Neural cell (in vitro differentiated cells): ENCODE measurements around the gene CAPS.

Experiments used
- EP300 ChIP-seq: fragments of 450-650 bp; conservative IDR thresholded peaks from 2 replicates; pipeline ENCODE4 v1.6.1; 2014; ENCODE audit warnings: antibody characterized with exemption, mild to moderate bottlenecking, moderate library complexity; ENCODE audit not compliant: poor library complexity, severe bottlenecking
- EZH2 ChIP-seq: fragments of 200-600, 300-800 bp; shearing (Covaris generic), sonication (generic); IDR thresholded peaks from 2 replicates; pipeline ENCODE4 v1.6.1; 2014; ENCODE audit warnings: antibody characterized with exemption, low read length, borderline replicate concordance, mild to moderate bottlenecking; ENCODE audit not compliant: insufficient read depth, poor library complexity, severe bottlenecking
- MXI1 ChIP-seq: fragments of 450-650 bp; conservative IDR thresholded peaks from 2 replicates; pipeline ENCODE4 v1.6.1; 2014; ENCODE audit warnings: antibody characterized with exemption, mild to moderate bottlenecking; ENCODE audit not compliant: poor library complexity, severe bottlenecking
- POLR2AphosphoS5 ChIP-seq: IDR thresholded peaks from 2 replicates; pipeline ENCODE4 v1.6.1; 2012
- RAD21 ChIP-seq: fragments of 450-650 bp; conservative IDR thresholded peaks from 2 replicates; pipeline ENCODE4 v1.6.1; 2014; ENCODE audit warnings: antibody characterized with exemption, mild to moderate bottlenecking, moderate library complexity
- SMC3 ChIP-seq: fragments of 450-650 bp; conservative IDR thresholded peaks from 2 replicates; pipeline ENCODE4 v1.6.1; 2014; ENCODE audit warnings: antibody characterized with exemption, mild to moderate bottlenecking, moderate library complexity; ENCODE audit not compliant: poor library complexity
- TAF1 ChIP-seq: IDR thresholded peaks from 2 replicates; pipeline ENCODE4 v1.6.1; 2012; ENCODE audit warnings: low read depth
- TF ChIP-seq, protein P1 (sequence below): fragments of 450-650 bp; IDR thresholded peaks from 2 replicates; pipeline ENCODE4 v1.5.1; 2014; ENCODE audit warnings: antibody characterized with exemption, mild to moderate bottlenecking, moderate library complexity; ENCODE audit not compliant: poor library complexity, severe bottlenecking
- TF ChIP-seq, protein P2 (sequence below): IDR thresholded peaks from 2 replicates; pipeline ENCODE4 v1.6.1; 2012; ENCODE audit warnings: borderline replicate concordance

DNA sequence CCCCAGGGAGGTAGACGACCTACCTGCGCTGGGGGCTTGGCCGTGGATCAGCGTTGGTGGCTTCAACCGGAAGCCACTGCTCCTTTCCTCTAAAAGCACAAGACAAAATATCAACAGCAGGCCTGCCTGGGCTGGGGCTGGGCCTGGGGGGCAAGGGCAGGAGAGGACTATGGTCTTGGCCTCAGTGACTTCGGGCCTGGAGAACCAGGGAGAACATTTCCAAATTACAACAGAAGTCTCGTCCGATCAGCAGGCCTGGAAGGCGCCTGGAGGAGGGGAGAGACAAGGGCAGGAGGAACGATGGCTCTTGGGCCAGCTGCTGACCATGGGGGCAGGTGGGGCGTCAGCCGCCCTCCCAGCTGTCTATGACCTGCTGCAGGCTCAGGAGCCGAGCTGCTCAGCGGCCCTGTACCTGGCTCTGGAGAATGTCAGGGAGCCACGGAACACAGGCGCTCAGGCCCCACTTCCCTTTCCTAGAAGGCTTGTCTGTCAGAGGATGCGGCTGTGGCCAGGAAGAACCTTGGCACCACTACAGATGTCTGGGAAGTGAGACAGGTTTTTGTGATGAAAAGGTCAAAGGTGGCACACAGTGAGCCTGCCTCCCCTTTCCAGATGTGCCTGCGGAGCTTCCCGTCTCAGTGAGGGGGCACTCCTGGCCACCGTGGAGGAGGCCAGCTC lies 19.5 kb downstream of the CAPS start:
- TF ChIP-seq, protein P1, sequence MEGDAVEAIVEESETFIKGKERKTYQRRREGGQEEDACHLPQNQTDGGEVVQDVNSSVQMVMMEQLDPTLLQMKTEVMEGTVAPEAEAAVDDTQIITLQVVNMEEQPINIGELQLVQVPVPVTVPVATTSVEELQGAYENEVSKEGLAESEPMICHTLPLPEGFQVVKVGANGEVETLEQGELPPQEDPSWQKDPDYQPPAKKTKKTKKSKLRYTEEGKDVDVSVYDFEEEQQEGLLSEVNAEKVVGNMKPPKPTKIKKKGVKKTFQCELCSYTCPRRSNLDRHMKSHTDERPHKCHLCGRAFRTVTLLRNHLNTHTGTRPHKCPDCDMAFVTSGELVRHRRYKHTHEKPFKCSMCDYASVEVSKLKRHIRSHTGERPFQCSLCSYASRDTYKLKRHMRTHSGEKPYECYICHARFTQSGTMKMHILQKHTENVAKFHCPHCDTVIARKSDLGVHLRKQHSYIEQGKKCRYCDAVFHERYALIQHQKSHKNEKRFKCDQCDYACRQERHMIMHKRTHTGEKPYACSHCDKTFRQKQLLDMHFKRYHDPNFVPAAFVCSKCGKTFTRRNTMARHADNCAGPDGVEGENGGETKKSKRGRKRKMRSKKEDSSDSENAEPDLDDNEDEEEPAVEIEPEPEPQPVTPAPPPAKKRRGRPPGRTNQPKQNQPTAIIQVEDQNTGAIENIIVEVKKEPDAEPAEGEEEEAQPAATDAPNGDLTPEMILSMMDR: no peak
- TF ChIP-seq EZH2: no peak
- no peak for TF ChIP-seq EP300
- TF ChIP-seq RAD21: no peak
- no peak for TF ChIP-seq POLR2AphosphoS5
- no peak for TF ChIP-seq MXI1
- TF ChIP-seq SMC3: no peak
- TF ChIP-seq, protein P2, sequence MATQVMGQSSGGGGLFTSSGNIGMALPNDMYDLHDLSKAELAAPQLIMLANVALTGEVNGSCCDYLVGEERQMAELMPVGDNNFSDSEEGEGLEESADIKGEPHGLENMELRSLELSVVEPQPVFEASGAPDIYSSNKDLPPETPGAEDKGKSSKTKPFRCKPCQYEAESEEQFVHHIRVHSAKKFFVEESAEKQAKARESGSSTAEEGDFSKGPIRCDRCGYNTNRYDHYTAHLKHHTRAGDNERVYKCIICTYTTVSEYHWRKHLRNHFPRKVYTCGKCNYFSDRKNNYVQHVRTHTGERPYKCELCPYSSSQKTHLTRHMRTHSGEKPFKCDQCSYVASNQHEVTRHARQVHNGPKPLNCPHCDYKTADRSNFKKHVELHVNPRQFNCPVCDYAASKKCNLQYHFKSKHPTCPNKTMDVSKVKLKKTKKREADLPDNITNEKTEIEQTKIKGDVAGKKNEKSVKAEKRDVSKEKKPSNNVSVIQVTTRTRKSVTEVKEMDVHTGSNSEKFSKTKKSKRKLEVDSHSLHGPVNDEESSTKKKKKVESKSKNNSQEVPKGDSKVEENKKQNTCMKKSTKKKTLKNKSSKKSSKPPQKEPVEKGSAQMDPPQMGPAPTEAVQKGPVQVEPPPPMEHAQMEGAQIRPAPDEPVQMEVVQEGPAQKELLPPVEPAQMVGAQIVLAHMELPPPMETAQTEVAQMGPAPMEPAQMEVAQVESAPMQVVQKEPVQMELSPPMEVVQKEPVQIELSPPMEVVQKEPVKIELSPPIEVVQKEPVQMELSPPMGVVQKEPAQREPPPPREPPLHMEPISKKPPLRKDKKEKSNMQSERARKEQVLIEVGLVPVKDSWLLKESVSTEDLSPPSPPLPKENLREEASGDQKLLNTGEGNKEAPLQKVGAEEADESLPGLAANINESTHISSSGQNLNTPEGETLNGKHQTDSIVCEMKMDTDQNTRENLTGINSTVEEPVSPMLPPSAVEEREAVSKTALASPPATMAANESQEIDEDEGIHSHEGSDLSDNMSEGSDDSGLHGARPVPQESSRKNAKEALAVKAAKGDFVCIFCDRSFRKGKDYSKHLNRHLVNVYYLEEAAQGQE: no peak
- TF ChIP-seq TAF1: no peak
